ENCODE results near the gene SOX9.

GRCh38 chr17:72115781-72116525 lies 4.9 kb upstream of the SOX9 start:
- TF ChIP-seq EZH2phosphoT487 (IDR thresholded peaks at IDR 0.05; ENCODE audit: insufficient read depth, low read depth) = no peak
- TF ChIP-seq EZH2 (IDR thresholded peaks at IDR 0.05; ENCODE audit: insufficient read depth, poor library complexity, severe bottlenecking) = no peak
